SH-SY5Y (cell line): ENCODE measurements around the gene SAG.

Experiments
- GATA2 ChIP-seq: IDR thresholded peaks from 2 replicates; pipeline ENCODE4 v1.6.1; 2011; ENCODE audit warnings: mild to moderate bottlenecking, low read depth, low read length
- GATA3 ChIP-seq: IDR thresholded peaks from 2 replicates; pipeline ENCODE4 v1.6.1; 2011; ENCODE audit warnings: low read depth, mild to moderate bottlenecking, low read length, moderate library complexity

SAG gene

DNA sequence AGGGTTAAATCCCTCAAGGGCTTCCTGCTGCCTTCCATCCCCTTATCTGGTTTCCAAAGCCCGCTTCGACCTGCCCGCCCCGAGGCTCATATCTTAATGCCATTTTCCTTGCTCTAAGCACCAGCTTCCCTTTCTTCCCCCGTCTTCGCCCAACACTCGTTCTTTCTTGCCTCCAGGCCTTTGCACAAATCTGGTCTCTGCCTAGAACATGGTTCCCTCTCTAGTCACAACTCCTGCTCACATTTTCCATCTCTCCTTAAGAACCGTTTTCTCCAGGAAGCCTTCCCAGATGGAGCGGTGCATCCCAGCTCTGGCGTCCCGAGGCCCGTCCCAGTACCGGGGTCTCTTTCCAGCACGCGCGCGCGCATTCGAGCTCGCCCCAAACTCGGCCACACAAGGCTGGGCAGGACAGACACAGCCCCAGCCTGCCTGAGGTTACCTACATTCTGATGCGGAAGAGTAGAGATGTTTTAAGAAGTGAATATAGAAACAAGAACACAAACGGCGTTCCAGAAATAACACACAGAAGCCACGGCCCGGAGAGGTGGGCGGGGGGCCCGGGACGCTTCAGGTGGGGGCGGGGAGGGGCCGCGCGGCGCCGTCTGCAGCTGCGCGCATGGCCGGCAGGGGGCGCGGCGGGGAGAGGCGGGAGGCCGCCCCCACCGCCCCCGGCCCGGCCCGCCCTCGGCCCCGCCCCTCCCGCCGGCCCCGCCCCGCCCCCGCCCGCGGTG lies 46.3 kb downstream of the SAG start, which contains the start of gene DGKD:
Gene DGKD, plus strand, starts transcription at position 726 of the 731 bp plus-strand sequence. CDS start 25 bp downstream, outside the sequence.
- TF ChIP-seq GATA3 (no peak), GATA2 (no peak)

DNA sequence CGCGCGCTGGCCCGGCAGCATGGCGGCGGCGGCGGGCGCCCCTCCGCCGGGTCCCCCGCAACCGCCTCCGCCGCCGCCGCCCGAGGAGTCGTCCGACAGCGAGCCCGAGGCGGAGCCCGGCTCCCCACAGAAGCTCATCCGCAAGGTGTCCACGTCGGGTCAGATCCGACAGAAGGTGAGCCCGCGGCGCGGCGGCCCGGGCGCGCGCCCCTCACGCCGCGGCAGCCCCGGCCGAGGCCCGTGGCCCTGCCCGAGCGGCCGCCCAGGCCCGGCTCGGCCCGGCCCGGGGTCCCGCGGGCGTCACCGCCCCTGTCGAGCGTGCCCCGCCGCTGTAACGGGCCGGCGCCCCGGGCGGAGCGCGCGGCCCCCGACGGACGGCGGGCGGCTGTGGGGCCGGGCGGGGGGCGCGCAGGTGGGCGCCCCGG lies 46.9 kb downstream of the SAG start:
- TF ChIP-seq GATA3 (no peak), GATA2 (no peak)

DNA sequence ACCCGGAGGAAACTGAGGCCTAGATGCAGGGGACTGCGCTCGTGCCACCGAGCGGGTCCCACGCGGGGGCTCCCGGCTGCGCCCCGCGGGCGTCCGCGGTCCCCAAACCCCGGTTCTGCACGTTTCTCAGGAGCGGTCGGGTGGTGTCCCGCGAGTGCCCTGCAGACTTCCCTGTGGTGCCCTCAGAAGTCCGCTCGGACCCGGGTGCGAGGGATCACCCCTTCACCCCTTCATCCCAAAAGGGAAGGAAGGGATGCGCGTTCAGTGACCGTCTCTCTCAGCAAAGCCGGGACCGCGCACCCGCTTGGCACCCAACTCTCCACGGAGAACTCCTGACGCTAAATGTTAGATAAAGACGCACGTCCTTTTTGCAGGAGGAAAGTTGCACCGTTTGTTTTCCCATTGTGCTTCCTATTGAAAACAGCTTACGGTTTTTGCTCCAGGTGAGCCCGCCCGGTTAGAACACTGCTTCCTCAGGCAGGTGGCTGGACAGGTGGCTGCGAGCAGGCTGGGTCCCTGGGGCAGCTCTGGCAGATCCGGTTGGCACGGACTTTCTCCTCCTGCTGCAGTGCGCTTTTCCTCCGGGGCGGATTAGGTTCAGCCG lies 47.5 kb downstream of the SAG start:
- TF ChIP-seq GATA2 (no peak), GATA3 (no peak)

DNA sequence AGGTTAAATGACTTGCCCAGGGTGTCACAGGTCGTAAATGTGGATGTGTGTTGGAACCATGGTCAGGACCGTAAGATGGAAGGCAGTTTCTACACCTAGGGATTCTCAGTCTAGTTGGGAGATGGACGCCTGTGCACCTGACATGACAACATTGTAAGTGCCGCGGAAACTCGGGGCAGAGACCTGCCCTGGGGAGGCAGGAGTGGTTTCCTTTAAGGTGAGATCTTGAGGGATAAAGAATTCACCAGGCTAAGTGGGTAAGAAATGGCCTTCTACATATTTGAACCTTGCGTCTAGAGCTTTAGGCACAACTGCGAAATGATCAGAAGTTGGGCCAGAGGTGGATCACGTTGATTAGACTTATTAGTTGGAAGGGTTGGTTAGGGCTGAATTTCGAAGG lies 48.3 kb downstream of the SAG start:
- no peak for TF ChIP-seq GATA2
- no peak for TF ChIP-seq GATA3

DNA sequence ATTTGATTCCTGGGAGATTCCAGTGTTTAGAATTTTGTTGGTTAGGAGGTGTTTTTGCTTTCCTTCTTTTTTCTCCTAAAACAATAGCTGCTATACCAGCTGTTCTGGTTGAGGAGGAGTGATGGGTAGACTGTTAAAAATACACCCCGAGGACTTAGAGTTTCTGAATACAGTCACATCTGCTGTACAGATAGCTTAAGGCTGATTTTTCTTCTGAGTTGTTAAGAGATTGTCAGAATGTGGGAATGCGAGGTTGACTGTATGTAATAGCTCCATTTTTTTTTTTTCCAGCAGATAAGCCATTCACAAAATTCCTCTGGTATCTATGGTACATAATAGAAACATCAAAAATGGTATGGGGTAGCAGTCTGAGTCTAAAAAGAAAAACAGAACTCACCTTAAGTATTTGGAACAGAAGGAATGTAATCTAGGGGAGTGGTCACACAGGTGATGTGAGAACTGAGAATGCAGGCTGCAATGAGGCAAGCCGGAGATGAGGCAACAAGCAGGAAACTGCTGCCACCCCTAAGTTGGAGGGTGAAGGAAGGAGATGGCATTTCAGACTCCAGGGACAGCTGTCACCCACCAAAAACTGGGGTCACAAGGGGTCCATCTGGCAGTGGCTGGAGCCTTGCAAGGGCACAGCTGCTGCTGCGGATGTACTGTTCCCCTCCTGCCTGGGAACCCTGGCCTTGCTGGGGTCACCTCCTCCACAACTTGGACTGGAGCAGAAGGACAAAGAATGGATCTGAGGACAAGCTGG lies 49.1 kb downstream of the SAG start:
- TF ChIP-seq GATA2 (no peak), GATA3 (no peak)

DNA sequence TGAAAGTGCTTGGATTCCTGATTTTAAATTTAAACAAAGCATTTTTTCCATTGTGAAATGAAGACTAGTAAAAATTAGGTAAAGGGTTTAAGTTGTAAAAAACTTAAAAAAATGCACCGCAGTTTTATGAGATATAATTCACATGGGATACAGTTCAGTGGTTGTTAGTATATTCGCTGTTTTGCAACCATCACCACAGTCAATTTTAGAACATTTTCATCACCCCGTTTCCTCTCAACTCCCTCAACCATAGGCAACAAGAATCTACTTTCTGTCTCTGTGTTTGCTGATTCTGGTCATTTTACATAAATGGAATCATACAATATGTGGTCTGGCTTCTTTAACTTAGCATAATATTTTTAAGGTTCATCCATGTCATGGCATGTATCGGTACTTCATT lies 50.7 kb downstream of the SAG start:
- TF ChIP-seq GATA2 = no peak
- no peak for TF ChIP-seq GATA3

DNA sequence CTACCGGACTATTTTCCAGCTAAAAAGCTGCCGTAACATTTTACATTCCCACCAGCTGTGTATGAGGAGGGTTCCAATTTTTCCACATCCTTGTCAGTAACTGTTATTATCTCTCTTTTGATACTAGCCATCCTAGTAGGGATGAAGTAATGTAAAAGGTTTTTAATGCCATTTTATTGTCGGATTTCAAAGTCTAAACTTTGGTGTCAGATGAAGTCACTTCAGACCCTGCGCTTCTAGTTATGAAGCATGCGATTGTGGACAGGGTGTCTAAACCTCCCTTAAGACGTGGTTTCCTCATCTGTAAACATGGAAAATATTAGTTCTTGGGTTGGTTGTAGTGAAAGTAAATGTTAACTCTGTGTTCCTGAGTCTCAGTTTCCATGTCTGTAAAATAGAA lies 51.3 kb downstream of the SAG start:
- TF ChIP-seq GATA2 (no peak), GATA3 (no peak)

DNA sequence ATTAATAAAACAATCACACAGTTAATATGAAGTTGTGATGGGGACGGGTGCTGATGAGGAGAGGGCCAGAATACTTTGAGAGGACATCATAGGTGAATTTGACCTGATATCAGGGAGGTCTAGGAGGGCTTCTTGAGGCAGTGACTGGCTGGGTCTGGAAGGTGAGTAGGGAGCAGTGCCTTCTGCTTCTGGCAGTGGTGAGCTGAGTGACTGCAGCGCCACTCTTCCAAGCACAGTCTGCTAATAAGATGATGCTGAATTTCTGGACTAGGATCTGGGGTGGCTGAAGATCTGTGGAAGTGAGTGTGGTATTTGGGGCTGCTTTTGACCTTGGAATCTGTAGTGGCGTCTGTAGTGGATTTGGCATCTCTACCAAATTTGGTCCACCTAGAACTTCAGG lies 52.2 kb downstream of the SAG start:
- TF ChIP-seq GATA2 (no peak), GATA3 (no peak)

DNA sequence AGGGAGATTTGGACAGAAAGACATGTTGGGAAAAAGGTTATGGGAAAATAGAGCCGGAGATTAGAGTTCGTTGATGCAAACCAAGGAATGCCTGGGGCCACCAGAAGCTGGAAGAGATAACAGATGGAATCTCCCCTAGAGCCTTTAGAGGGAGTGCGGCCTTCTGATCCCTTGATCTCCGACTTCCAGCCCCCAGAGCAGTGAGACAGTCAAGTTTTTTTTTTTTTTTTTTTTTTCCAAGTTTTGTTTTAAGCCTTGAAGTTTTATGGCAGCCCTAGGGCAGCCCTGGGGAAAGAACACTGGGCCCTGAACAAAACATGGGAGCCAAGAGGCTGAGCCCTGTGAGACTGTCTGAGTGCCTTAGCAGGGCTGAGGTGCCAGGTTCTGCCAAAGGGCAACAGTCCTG lies 53.2 kb downstream of the SAG start:
- TF ChIP-seq GATA3 (no peak), GATA2 (no peak)

DNA sequence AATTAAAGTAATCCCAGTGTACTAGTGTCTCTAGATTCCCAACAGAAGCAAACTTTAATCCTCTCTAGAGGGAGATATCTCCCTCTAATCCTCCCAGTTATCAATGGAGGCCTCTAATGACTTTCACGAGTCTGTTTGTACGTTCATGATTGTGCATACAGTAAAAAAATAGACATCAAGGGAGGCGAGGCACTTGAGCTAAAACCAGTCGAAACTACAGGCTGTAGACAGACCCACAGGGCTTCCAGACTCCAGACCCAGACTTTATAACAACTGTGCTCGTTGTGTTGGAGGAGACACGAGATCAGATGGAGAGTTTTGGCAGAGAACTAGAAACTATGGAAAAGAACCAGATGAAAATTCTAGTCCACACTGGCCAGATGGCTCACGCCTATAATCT lies 53.7 kb downstream of the SAG start:
- no peak for TF ChIP-seq GATA3
- TF ChIP-seq GATA2 = no peak

DNA sequence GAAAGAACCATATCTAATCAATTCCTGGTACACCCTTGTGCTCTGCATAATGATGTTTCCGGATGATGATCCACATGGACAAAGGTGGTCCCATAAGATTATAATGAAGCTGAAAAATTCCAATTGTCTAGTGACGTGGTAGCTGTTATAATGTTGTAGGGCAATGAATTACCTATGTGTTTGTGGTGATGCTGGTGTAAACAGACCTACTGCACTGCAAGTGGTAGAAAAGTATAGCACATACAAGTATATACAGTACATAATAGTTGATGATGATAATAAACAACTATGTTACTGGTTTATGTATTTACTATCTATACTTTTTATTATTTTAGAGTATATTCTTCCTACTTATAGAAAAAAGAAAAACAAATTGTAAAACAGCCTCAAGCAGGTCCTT lies 55.1 kb downstream of the SAG start:
- TF ChIP-seq GATA2 (no peak), GATA3 (no peak)

DNA sequence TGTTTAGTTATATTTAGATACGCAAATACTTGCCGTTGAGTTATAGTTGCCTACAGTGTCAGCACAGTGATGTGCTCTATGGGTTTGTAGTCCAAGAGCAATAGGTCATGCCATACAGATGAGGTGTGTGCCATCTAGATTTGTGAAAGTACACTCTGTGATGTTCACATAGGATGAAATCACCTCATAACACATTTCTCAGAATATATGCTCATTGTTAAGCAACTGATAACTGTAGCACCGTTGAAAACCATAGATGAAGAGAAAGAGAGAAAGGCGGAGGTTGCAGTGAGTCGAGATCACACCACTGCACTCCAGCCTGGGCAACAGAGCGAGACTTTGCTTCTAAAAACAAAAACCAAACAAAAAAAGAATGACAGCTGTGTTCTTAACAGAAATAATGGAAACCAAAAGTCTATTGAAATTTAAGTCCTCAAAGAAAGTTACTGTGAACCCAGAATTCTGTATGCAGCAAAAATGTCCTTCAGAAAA lies 56.2 kb downstream of the SAG start:
- TF ChIP-seq GATA3 = no peak
- no peak for TF ChIP-seq GATA2

DNA sequence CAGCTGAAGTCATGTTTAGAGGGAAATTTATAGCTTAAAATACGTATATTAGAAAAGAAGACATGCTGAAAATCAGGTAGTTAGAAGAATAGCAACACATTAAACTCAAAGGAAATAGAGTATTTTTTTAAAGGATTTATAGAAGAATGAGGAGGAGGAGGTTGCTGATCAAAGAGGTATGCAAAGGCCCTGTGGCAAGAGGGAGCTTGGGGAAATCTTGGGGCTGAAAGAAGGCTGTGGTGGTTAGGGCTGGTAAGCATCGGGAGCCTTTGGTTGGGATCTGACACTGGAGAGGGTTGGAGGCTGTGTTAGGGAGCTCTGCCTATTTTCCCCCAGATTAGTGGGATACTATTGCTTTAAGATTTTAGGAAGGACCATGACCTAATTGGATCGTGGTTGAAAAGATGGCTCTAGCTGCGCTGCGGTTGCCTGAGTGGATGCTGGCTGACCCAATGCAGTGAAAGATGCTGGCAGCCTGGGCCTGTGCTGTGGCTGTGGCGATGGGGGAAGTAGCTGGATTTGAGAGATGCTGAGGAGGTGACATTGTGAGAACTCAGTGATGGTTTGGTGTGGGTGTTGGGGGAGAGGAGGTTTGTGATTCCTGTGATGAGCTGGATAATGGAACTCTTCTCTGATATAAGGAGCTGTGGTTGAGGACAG lies 58.4 kb downstream of the SAG start:
- TF ChIP-seq GATA3 = no peak
- no peak for TF ChIP-seq GATA2

DNA sequence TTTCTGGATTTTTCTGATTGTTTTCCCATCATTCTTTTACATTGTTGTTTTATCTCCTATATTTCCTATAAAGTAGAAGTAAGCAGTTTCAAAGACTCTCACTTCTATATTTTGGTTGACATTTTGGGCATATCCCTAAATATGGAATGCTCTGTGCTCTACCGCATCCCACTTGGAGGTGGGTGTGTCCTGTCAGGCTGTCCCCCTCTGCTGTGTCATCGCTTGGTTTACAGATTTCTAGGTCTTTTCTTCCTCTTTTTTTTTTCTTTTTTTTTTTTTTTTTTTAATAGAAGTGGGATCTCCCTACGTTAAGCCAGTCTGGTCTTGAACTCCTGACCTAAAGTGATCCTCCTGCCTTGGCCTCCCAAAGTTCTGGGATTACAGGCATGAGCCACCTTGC lies 60.0 kb downstream of the SAG start:
- no peak for TF ChIP-seq GATA3
- no peak for TF ChIP-seq GATA2

DNA sequence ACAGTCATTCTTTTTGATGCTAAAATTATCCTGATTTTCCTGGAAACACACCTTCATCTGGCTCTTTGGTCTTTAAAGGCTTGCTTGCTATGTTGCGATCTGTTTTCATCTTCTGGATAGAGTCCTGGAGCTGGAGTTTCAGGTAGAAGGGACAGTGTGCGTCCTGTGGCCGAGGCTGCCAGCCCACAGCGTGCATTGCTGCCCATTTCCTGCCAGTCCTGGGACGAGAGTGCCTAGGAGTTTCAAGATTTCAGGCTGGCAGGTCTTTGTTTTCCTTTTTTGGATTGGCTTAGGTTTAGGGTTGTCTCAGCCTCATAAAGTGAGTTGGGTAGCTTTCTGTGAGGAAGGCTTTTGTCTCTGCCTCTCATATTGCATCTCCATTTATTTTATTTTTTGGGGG lies 61.1 kb downstream of the SAG start:
- no peak for TF ChIP-seq GATA2
- no peak for TF ChIP-seq GATA3

DNA sequence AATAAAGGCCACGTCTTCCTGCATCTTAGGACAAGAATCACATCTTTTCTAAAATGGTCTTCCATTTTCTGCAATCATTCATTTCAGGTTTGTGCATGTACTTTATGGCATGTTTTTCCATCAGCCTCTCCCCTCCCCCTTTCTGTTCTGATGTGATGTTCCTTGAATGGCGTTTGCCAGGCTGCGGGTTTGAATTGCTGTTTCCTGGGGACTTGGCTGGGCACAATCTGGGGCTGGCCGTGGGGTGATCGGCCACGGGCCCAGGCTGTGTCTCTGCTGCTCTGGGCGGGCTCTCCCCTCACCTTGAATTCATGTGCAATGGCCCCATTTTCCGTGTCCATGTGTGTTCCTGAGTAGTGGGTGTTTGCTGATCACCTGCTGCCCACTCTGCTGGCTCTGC lies 61.8 kb downstream of the SAG start:
- TF ChIP-seq GATA3 (no peak), GATA2 (no peak)
